SU-DHL-6 (cell line): Measurements from ENCODE around the gene KCNC1.

Source experiments
- EZH2phosphoT487 ChIP-seq: fragments of 200-600 bp; sonication (generic), shearing (Covaris generic); conservative IDR thresholded peaks from 2 replicates; pipeline ENCODE4 v1.6.1; 2018; ENCODE audit warnings: mild to moderate bottlenecking, antibody characterized with exemption, low read length, moderate library complexity, mixed read lengths
- TF ChIP-seq, protein P1 (sequence below): fragments of 200-600 bp; sonication (generic); IDR thresholded peaks from one replicate; pipeline ENCODE4 v1.5.1; 2017; ENCODE audit warnings: antibody characterized with exemption, mild to moderate bottlenecking, low read length, moderate library complexity; ENCODE audit not compliant: insufficient read depth, poor library complexity, severe bottlenecking

DNA sequence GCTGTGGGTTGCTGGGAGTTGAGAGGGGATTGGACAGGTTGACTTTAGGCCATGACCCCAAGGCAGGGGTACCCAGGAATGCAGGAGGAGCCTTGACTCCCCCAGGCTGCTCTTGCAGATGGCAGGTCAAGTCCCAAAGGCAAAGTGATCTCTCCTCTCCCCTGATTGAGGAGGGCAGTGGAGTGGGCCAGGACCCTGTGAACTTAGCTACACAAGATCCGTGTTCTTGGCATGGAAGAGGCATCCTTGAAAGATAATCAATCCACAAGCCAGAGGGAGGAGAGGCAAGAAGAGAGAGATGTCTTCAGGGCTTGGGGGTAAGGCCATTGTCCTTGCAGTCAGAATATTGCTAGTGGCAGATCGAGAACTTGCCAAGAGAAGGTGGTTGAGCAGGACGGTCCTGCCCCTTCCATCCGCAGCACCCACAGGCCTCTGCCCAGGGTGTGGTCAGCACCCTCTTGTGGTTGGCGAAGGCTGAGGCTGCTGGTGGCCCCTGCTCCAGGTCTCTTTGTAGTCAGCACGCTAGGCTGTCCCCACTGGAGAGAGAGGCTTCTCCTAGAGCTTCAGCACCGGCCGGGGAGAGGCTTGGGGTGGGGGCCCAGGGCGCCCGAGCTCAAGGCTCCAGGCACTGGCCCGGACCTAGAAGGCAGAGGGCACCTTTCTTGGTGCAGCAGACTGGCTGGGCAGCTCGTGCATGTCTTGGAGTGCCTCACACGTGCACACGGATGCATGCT lies 45.4 kb downstream of the KCNC1 start:
- TF ChIP-seq, protein P1, sequence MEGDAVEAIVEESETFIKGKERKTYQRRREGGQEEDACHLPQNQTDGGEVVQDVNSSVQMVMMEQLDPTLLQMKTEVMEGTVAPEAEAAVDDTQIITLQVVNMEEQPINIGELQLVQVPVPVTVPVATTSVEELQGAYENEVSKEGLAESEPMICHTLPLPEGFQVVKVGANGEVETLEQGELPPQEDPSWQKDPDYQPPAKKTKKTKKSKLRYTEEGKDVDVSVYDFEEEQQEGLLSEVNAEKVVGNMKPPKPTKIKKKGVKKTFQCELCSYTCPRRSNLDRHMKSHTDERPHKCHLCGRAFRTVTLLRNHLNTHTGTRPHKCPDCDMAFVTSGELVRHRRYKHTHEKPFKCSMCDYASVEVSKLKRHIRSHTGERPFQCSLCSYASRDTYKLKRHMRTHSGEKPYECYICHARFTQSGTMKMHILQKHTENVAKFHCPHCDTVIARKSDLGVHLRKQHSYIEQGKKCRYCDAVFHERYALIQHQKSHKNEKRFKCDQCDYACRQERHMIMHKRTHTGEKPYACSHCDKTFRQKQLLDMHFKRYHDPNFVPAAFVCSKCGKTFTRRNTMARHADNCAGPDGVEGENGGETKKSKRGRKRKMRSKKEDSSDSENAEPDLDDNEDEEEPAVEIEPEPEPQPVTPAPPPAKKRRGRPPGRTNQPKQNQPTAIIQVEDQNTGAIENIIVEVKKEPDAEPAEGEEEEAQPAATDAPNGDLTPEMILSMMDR, result no peak
- no peak for TF ChIP-seq EZH2phosphoT487
